Kidney (tissue), 14 donors: ENCODE results near the gene TCL1B. TPM values are rescaled to one million over a fixed set of nuclear protein-coding genes. Genes with fewer than 3 reads are reported as not detected.

Experiments
- DNase-seq, 5 donors: peaks; one replicate each; pipeline ENCODE4 v3.0.0-alpha.2; 2013 to 2020
- FAIRE-seq: peaks from 2 replicates; lab custom pipeline; 2012; peaks lifted over from hg19 to GRCh38; lab: Jason Lieb, UNC
- H3K27ac ChIP-seq, 2 donors: one replicate each; pipeline ENCODE4 v1.7.0; 2013; ENCODE audit warnings: low read depth in 2 of 2, low read length in 2 of 2, inconsistent platforms in 1 of 2
- H3K27me3 ChIP-seq: one replicate; pipeline ENCODE4 v1.7.1; 2013; ENCODE audit warnings: low read length, inconsistent platforms; ENCODE audit not compliant: control insufficient read depth, insufficient read depth
- H3K36me3 ChIP-seq, 3 donors: one replicate each; pipeline versions ENCODE4 v1.7.0 to v1.7.1; 2013; ENCODE audit warnings: low read length in 3 of 3, control low read depth in 1 of 3, inconsistent platforms in 1 of 3; ENCODE audit not compliant: insufficient read depth in 3 of 3, control insufficient read depth in 2 of 3
- H3K4me1 ChIP-seq, 3 donors: one replicate each; pipeline versions ENCODE4 v1.7.0 to v1.7.1; 2013; ENCODE audit warnings: low read length in 3 of 3, inconsistent platforms in 1 of 3, low read depth in 1 of 3; ENCODE audit not compliant: control insufficient read depth in 2 of 3, insufficient read depth in 2 of 3
- H3K4me3 ChIP-seq, 3 donors: one replicate each; pipeline versions ENCODE4 v1.7.0 to v1.8.1; 2013; ENCODE audit warnings: low read length in 3 of 3, control low read depth in 1 of 3, inconsistent platforms in 1 of 3
- H3K9ac ChIP-seq, 3 donors: one replicate each; pipeline versions ENCODE4 v1.7.0 to v1.7.1; 2013; ENCODE audit warnings: low read length in 3 of 3, control low read depth in 1 of 3, inconsistent platforms in 1 of 3
- H3K9me3 ChIP-seq, 3 donors: one replicate each; pipeline versions ENCODE4 v1.7.0 to v1.7.1; 2013; ENCODE audit warnings: low read length in 3 of 3, control low read depth in 1 of 3, inconsistent platforms in 1 of 3; ENCODE audit not compliant: control insufficient read depth in 2 of 3, insufficient read depth in 1 of 3
- intact Hi-C: fragments of 100-400 bp; cut with DNase I; formaldehyde crosslinking; loops from one replicate; pipeline ENCODE4 v1.11.1; 2022
- polyA plus RNA-seq: library from polyadenylated mRNA; stranded (reverse); fragments of 350-450 nt; fragmentation: Illumina TruSeq; extraction: RNeasy Lipid Tissue Mini Kit (QIAGEN cat#74804); gene quantifications from one replicate; pipeline ENCODE4 v1.2.3, GENCODE V29; 2014; ENCODE audit warnings: low read depth, low replicate concordance; ENCODE audit not compliant: insufficient read depth
- total RNA-seq: library from RNA; stranded (reverse); fragmentation: NEBNext Ultra II Directional; extraction: Animal tissue kit (Norgen Biotek cat#: 25700); gene quantifications from one replicate; pipeline ENCODE4 v1.2.1, GENCODE V29; 2021
- TF ChIP-seq, protein P1 (sequence below): IDR thresholded peaks from 3 replicates; pipeline ENCODE4 v1.5.1; 2012; ENCODE audit warnings: mild to moderate bottlenecking, moderate library complexity, borderline replicate concordance; ENCODE audit not compliant: insufficient read depth; ENCODE audit errors: extremely low read depth
- donor health status: control.
- donor health status: control.
- donor health status: control.
- donor health status: control.
- donor health status: control.
- donor health status: DM: yes; HTN: yes; CAD: no.
- donor health status: Normal renal cell carcinoma (clear cell type).

TCL1B gene
- total and polyA plus RNA-seq, 2 donors from 2014 or later: not detected

GRCh38 chr14:95656634-95657033 lies 29.6 kb upstream of the TCL1B start:
- TF ChIP-seq, protein P1, sequence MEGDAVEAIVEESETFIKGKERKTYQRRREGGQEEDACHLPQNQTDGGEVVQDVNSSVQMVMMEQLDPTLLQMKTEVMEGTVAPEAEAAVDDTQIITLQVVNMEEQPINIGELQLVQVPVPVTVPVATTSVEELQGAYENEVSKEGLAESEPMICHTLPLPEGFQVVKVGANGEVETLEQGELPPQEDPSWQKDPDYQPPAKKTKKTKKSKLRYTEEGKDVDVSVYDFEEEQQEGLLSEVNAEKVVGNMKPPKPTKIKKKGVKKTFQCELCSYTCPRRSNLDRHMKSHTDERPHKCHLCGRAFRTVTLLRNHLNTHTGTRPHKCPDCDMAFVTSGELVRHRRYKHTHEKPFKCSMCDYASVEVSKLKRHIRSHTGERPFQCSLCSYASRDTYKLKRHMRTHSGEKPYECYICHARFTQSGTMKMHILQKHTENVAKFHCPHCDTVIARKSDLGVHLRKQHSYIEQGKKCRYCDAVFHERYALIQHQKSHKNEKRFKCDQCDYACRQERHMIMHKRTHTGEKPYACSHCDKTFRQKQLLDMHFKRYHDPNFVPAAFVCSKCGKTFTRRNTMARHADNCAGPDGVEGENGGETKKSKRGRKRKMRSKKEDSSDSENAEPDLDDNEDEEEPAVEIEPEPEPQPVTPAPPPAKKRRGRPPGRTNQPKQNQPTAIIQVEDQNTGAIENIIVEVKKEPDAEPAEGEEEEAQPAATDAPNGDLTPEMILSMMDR: no peak
- no peak overlapping the region for H3K27ac ChIP-seq
- H3K36me3 ChIP-seq: no peaks in the 10 kb centered on the region
- no peak overlapping the region for H3K9ac ChIP-seq
- no peak for DNase-seq
- no peaks in the 10 kb centered on the region for H3K9me3 ChIP-seq
- H3K4me1 ChIP-seq: peaks cover 4 to 21% (median 15%) of the 10 kb centered on the region in 3 donors
- FAIRE-seq: no peak
- intact Hi-C loops: no loop called here
- H3K27me3 ChIP-seq: no peaks in the 10 kb centered on the region
- no peak overlapping the region for H3K4me3 ChIP-seq

DNA sequence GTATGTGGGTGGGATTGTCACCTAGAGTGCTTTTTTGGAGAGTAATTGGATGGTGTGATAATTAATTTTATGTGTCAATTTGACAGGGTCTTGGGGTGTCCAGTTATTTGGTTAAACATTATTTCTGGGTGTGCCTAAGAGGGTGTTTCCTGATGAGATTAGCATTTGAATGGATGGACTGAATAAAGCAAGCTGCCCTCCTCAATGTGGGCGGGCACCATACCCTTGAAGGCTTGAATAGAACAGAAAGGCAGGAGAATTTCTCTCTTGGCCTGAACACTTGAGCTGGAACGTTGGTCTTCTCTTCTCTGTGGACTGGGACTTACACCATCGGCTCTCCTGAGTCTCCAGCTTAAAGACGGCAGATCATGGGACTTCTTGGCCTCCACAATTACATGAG lies 28.8 kb upstream of the TCL1B start:
- TF ChIP-seq, protein P1: no peak
- Histone ChIP-seq H3K4me1 (peaks cover 0 to 21% (median 20%) of the 10 kb centered on the region in 3 donors), H3K9ac (no peak overlapping the region), H3K27ac (no peak overlapping the region), H3K36me3 (no peaks in the 10 kb centered on the region), H3K4me3 (no peak overlapping the region), H3K27me3 (no peaks in the 10 kb centered on the region), H3K9me3 (no peaks in the 10 kb centered on the region)
- DNase-seq (no peak), FAIRE-seq (no peak)
- intact Hi-C loops: no loop called here

- no peak for DNase-seq
- no peaks in the 10 kb centered on the region for H3K27me3 ChIP-seq
- no peak for FAIRE-seq
- H3K9ac ChIP-seq: no peak overlapping the region
- H3K27ac ChIP-seq: no peak overlapping the region
- intact Hi-C loops: no loop called here
- TF ChIP-seq, protein P1: no peak
- H3K4me3 ChIP-seq: no peak overlapping the region
- peaks cover 5 to 32% (median 32%) of the 10 kb centered on the region in 3 donors for H3K4me1 ChIP-seq
- no peaks in the 10 kb centered on the region for H3K36me3 ChIP-seq
- no peaks in the 10 kb centered on the region for H3K9me3 ChIP-seq
These were observed 26.8 kb upstream of the TCL1B start for GRCh38 chr14:95659293-95659989.
